Renal cortex interstitium (tissue), 11 donors: ENCODE measurements around the gene DCTN2. TPM values are rescaled to one million over a fixed set of nuclear protein-coding genes. Genes with fewer than 3 reads are reported as not detected.
A peak's percentile ranks its signal among the peaks of the same experiment; 100 is the strongest.
"Not testable (repeated sequence)": the region's sequence is repeated elsewhere in the genome, so short reads cannot be mapped to it uniquely, and the experiment has no call there.

Experiments
- DNase-seq, 11 donors: peaks; one replicate each; pipeline ENCODE4 v3.0.0-alpha.2; 2013; ENCODE audit warnings: low read depth in 9 of 11, low spot score in 4 of 11; ENCODE audit errors: extremely low read depth in 1 of 11
- polyA plus RNA-seq, 3 donors: library from polyadenylated mRNA; unstranded; fragments of 120-200 nt; gene quantifications; one replicate each; pipeline ENCODE4 v1.2.1, GENCODE V29; 2013; ENCODE audit not compliant: insufficient read length in 3 of 3

Gene DCTN2
- polyA plus RNA-seq, 3 donors, result 160 to 172 (median 172) TPM

DNA sequence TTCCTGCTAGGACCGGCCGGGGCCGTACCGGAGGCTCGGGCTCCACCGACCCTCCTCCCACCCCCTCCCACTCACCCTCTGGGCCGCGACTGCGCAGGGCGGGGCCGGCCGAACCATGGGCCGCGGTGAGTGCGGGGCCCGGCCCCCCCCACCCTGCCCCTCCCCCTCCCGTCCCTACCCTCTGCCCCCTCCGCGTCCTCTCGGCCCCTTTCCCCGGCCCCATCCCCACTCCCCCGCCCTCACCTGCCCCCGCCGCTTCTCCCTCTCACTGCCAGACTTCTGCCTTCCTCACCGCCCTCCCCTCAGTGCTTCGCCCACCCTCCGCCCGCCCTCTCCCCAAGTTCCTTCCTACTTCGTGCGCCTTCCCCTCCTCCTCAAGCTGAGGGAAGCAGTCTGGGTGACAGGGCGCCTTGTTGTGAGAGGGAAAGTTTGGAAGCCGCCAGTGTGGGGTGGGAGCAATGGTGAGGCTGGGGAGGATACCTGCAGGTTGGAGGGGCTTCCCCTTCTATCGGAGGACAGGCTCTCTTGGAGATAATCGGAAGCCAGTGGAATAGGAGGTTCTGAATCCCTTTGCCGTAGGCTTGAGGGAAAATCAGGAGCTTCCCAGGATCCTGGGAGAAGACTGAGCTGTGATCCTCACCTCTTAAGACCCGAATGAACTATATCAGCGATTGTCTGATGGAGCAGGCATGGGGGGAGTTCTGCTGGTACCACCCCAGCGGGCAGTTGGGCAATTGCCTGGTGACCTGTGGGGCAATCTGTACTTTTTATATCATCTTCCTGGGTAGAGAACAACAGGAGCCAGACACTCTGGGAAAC is 23.9 kb downstream of the DCTN2 start:
- peak; percentile 53 to 79 (median 68) for DNase-seq

DNA sequence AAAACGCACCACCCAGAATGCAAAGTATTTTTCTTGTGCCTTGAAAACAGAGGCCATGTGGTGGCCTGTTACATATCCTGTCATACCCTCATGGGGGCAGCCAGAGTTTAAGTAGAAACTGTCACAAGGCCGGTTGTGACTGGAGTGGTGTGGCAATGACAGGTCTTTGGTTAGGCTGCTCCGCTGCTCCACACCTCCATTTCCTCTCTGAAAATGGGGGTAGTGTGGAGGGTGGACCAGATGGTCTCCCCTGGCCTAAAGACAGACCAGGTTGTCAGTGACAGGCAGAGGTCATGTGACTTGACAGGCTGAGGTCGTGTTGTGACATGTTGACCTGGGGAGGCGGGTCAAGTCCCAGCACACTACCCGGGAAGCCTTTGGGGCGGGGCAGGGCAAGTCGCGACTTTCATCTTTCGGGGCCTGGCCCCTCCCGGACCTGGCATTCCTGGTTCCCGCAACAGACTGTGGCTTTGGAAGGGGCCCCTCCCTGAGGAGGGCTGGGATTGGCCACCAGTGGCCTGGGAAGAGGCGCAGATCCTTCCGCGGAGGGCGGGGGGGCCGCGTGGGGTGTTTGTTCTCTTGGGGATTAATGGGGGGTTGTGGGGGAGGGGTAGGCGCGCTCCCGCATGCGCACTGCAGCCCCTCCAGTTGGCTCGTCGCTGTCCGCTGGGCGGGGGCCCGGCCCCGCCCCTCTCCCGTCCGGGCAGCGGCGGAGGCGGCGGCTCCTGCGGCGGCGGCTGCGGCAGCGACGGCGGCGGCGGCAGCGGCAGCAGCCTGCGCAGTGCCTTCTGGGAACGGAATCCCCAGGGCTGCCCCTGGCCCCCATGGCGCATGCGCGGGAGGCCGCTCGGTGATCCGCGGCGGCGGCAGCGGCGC is 24.7 kb downstream of the DCTN2 start, which contains the start of gene MBD6:
MBD6 (plus strand) TSS at position 814 of the 876 bp plus-strand sequence. CDS start 1,480 bp downstream, outside the sequence.
- DNase-seq, result peak; percentile 73 to 88 (median 84)

DNA sequence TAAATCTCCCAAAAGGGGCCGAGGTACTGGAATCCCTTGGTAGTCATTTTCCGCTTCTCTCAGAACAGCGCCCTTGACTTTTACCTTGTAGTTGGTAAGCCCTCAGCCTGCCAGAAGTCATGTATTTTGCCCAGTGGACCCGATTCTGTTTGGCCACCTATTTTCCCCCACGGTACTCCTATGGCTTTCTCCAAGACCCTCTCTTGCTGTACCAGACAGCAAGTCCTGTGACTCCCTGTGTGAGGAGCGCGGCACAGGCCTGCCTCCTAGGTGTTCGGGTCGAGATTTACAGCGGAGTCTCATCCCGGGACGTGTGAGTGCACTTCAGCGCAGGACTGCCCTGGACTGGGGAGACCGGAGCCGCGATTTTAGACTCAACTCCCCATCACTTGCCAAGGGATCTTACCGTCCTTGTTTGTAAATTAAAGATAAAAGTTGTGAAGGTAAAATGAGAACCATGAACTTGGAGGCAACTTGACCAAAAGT is 25.4 kb downstream of the DCTN2 start:
- peak in 6 of 11 donors; percentile 28 to 49 (median 36) for DNase-seq

DNA sequence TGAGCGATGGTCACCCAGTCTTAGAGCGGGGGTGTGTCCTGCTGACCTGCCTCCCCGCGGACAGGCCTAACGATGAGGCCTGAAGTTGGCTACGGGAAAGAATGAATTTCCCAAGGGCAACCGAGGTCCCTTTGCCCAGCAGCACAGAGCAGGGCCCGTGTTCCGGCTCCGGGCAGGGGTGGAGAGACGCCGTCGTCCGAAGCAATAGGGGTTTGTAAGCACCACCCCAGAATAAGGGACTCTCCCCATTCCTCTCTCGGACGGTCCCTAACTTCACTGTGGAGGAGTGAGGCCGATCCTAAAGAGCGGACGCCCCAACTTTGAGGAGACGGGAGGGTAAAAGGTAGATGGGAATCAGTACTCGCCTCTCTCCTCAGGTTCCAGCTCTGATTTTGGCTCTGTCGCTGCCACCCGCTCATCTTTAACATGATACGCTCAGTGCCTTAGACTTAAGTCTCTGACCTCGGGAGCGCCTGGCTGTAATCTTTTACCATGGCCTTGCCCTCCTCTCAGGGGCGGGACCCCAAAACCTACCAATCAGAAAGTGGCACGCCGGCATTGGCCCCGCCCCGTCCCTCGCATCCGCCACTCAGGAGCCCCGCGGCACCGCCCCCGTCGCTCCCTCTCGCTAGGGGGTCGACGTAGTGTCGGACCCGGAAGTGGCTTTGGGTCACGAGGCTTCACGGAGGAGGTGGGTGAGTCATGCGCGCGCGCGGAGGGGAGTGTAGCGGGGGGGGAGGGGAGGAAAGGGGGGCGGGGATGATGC is 26.8 kb downstream of the DCTN2 start, which contains the start of gene DDIT3:
DDIT3 (minus strand) TSS at position 462 of the 766 bp plus-strand sequence. CDS start 3,108 bp downstream, outside the sequence.
- DNase-seq, result peak; percentile 89 to 99 (median 98)

DNA sequence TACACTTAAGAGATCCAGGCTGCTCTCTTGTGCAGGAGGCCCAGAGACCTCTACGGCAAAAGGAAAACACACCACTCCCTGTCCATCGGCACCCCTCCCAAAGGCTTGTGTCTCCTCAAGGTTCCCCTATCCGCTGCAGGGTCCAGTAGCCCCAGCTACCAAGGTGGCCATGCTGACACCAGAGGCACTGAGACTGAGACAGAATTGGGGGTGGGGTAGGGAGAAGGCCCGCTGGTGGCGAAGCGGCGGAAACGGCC is 27.3 kb downstream of the DCTN2 start:
- peak in 4 of 11 donors; percentile 9 to 35 (median 26) for DNase-seq

DNA sequence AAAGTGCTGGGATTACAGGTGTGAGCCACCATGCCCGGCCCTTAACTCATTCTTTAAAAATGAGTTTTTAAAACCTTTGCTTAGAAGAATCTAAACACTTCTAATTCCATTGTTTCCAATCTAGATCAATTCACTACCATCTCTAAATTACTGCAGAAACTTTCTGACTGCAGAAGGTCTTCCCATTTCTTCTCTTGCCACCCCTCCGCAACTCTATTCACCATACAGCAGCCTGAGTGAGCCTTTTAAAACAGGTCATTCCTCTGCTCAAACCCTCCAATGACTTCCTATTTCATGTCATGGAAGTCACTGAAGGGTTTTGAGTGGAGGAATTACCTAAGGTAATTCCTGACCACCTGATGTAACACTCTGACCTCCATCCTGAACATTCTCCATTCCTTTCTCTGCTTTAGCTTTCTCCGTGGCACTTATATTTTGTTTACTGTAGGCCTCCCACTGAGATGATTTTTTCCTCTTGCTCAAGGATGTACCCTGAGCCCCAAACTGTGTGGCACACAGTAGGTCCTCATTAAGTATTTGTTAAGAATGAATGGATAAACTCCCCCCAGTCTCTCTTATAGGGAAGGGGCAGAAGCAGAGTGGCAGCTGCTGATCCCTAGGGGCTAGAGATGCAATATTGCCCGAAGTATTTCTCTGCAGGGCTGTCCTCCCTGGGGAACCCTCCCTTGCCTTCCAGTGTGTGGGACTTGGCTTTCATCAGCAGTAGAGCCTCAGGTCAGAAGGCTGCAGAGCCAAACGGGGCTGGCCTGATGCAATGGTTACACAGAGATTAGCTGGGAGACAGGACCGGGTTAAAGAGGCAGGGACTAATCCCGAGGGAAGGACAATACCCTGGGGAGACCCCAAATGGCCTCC is 27.8 kb downstream of the DCTN2 start:
- no peak for DNase-seq

DNA sequence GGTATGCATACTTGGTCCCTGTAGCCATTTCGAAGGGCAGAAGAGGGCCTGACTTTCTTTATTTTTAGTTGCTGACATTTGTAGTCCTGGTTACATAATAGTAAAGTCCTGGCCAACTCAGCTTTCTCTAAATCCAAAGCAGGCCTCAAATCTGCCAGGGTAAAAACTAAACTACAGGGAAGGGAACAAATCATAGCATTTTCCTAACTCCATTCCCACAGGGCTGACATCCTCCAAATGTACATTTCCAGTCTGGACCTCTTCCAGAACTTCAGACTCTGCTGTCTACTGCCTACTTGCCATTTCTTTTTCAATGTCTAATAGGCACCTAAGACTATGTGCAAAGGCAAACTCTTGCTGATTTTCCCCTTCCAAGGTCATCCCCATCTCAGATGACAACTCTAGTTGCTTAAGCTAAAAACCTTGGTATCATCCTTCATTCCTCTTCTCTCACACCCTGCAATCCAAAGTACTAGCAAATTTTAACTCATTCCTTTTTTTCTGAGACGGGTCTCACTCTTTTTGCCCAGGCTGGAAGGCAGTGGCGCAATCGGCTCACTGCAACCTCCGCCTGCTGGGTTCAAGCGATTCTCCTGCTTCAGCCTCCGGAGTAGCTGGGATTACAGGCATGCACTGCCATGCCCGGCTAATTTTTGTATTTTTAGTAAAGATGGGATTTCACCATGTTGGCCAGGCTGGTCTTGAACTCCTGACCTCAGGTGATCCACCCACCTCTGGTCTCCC is 28.6 kb downstream of the DCTN2 start:
- no peak for DNase-seq

DNA sequence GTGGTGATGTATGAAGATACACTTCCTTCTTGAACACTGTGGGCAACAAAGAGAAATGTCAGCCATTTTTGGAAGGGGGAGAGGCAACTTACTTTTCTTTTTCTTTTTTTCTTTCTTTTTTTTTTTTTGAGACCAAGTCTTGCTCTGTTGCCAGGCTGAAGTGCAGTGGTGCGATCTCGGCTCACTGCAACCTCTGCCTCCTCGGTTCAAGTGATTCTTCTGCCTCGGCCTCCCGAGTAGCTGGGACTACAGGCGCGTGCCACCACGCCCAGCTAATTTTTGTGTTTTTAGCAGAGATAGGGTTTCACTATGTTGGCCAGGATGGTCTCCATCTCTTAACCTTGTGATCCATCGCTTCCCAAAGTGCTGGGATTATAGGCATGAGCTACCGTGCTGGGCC is 29.3 kb downstream of the DCTN2 start:
- DNase-seq, result not testable (repeated sequence)

DNA sequence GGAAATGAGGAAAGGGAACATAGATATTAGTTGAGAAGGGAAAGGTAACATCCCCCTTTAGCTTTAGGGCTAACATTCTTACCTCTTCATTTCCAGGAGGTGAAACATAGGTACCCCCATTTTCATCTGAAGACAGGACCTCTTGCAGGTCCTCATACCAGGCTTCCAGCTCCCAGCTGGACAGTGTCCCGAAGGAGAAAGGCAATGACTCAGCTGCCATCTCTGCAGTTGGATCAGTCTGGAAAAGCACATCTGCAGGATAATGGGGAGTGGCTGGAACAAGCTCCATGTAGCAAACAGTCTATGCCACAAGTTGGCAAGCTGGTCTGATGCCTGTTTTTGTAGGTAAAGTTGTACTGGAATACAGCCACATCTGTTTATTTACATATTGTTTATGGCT is 29.8 kb downstream of the DCTN2 start:
- no peak for DNase-seq

DNA sequence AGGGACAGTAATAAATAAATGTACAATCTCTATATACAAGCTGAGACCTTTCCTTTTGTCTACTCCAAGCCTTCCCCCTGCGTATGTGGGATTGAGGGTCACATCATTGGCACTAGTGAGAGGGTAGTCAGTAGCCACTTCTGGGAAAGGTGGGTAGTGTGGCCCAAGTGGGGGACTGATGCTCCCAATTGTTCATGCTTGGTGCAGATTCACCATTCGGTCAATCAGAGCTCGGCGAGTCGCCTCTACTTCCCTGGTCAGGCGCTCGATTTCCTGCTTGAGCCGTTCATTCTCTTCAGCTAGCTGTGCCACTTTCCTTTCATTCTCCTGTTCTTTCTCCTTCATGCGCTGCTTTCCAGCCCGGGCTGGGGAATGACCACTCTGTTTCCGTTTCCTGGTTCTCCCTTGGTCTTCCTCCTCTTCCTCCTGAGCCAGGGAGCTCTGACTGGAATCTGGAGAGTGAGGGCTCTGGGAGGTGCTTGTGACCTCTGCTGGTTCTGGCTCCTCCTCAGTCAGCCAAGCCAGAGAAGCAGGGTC is 30.3 kb downstream of the DCTN2 start:
- DNase-seq, result no peak

DNA sequence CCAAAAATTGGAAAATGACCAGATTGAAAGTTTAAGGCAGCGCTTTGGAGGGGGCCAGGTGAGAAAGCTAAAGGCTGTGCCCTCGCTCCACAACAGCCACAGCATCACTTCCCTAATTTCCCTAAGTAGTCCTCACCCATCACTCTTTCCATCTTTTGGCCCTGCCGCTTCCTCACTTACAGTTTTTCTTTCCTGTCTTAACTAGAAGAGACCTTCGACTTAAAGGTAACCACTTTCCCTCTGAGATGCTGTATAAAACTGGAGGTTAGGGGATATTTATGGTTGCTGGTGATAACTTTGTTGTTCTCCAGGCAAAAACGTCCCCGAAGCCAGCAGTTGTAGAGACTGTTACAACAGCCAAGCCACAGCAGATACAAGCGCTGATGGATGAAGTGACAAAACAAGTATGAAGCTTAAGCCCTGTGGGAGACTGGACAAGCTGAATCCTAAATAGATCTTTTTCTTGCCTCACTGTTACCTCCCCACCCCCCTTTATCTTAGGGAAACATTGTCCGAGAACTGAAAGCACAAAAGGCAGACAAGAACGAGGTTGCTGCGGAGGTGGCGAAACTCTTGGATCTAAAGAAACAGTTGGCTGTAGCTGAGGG is 31.0 kb downstream of the DCTN2 start:
- no peak for DNase-seq

DNA sequence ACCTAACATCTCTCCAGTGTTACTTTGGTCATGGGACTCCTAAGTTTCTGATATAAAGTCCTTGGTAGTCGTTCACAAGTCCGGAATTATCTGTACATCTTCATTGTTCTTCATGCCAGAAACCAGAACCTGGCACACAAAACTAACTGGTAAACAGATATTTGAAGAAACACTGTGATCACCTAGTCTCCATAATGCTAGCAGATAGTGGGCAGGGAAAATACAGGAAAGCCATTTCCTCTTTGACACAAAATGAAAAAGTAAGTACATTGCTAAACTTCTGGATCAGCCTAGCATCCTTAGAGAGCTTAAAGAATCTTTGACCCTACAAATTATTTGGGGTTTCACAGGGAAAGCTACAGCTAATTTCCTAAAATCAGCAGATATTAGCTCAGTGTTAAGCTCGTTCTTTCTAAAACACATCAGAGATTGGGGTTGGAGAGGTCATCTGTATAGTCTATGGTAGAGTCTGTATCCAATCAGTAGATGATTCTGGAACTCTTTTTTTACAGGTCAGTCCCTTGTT is 31.5 kb downstream of the DCTN2 start:
- no peak for DNase-seq

DNA sequence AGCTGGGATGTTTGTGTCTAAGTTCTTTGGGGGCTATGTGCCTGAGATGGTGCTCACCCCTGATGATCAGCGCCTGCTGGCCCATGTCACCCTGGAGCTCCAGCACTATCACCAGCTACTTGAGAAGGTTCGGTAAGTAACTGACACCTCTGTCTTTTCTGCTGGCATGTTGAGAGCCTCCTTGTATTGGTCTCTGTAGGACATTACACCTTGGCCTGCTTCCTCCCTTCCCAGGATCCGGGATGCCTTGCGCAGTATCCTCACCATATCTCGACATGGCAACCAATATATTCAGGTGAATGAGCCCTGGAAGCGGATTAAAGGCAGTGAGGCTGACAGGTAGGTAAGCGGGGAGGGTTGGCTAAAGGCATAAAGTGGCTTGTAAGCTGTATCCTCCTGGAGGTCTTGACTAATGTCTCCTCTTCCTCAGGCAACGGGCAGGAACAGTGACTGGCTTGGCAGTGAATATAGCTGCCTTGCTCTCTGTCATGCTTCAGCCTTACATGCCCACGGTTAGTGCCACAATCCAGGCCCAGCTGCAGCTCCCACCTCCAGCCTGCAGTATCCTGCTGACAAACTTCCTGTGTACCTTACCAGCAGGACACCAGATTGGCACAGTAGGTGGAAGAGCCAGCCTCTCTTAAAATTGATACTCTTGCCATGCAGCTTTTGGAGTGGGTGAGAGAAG is 32.1 kb downstream of the DCTN2 start:
- DNase-seq, result no peak

DNA sequence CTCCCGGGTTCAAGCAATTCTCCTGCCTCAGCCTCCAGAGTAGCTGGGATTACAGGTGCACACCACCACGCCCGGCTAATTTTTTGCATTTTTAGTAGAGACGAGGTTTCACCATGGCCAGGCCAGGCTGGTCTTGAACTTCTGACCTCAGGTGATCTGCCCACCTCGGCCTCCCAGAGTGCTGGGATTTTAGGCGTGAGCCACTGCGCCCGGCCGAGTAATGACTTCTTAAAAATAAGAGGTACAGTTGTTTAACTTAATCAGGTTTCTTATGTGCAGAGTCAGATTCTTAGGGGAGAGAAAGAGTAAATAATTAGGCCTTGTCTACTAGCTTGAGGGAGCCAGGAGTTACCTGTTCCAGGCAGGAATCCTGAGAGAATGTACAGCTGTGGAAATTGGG is 32.7 kb downstream of the DCTN2 start:
- DNase-seq, result not testable (repeated sequence)

DNA sequence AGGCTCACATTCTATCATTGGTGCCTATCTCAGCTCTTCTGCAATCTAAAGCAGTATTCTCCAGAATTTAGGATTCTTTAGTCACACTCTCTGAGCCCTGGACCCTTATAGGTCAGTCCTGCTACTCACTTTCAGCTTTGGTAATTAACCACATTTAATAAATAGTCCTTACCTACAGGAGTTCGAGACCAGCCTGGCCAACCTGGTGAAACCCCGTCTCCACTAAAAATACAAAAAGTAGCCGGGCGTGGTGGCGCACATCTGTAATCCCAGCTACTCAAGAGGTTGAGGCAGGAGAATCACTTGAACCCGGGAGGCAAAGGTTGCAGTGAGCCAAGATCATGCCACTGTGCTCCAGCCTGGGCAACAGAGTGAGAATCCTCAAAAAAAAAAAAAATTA is 33.3 kb downstream of the DCTN2 start:
- not testable (repeated sequence) for DNase-seq

DNA sequence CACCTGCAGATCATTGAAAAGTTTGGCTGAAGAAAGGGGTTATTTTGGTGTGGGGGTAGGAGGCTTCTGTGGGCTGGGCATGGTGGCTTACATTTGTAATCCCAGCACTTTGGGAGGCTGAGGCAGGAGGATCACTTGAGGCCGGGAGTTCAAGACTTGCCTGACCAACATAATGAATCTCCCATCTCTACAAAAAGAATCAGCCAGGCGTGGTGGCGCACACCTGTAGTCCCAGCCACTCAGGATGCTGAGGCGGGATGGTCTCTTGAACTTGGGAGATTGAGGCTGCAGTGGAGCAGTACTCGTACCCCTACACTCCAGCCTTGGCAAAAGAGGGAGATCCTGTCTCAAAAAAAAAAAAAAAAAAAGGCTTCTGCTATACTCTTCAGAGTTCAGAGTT is 33.7 kb downstream of the DCTN2 start:
- no peak for DNase-seq
